Measurements from ENCODE around the gene GSKIP. TPM values are rescaled to one million over a fixed set of nuclear protein-coding genes. Genes with fewer than 3 reads are reported as not detected.

The GSKIP gene
- total and polyA plus RNA-seq, 7 donors, result 13.2 to 251 (median 30.7) TPM

GRCh38 chr14:96370528-96370927 is 7.2 kb downstream of the GSKIP start:
- no peaks in the 10 kb centered on the region for H3K27me3 ChIP-seq
- H3K4me1 ChIP-seq, result no peaks in the 10 kb centered on the region
- no peak for TF ChIP-seq CTCF (IDR thresholded peaks at IDR 0.05)
- DNase-seq, result no peak
- no peaks in the 10 kb centered on the region for H3K36me3 ChIP-seq
- no peaks in the 10 kb centered on the region for H3K9me3 ChIP-seq
- 90 to 96% methylated on average over 5 of the region's 5 CpGs for WGBS, 2 donors
- H3K4me3 ChIP-seq, result no peak overlapping the region
- no peak overlapping the region for H3K27ac ChIP-seq
- intact Hi-C loops (cut with DNase I), result no loop called here

- intact Hi-C loops (cut with DNase I), result no loop called here
- no peaks in the 10 kb centered on the region for H3K9me3 ChIP-seq
- H3K4me3 ChIP-seq, result no peak overlapping the region
- TF ChIP-seq CTCF (IDR thresholded peaks at IDR 0.05), result no peak
- TF ChIP-seq POLR2AphosphoS5 (IDR thresholded peaks at IDR 0.05), result no peak
- TF ChIP-seq POLR2A (IDR thresholded peaks at IDR 0.05), result no peak
- TF ChIP-seq EP300 (IDR thresholded peaks at IDR 0.05), result no peak
- no peaks in the 10 kb centered on the region for H3K27me3 ChIP-seq
- no peak for DNase-seq
- H3K27ac ChIP-seq, result no peak overlapping the region
- no peaks in the 10 kb centered on the region for H3K4me1 ChIP-seq
- WGBS, 2 donors, result 88 to 93% methylated on average over 3 of the region's 3 CpGs
- H3K36me3 ChIP-seq, result no peaks in the 10 kb centered on the region
Measured at GRCh38 chr14:96373538-96373937, 10.2 kb downstream of the GSKIP start.

GRCh38 chr14:96376093-96376492 is 12.8 kb downstream of the GSKIP start:
- DNase-seq, result no peak
- H3K4me1 ChIP-seq, result no peaks in the 10 kb centered on the region
- no peak overlapping the region for H3K27ac ChIP-seq
- H3K9me3 ChIP-seq, result no peaks in the 10 kb centered on the region
- H3K4me3 ChIP-seq, result no peak overlapping the region
- no peaks in the 10 kb centered on the region for H3K36me3 ChIP-seq
- TF ChIP-seq EP300 (IDR thresholded peaks at IDR 0.05) (no peak), POLR2AphosphoS5 (IDR thresholded peaks at IDR 0.05) (no peak), POLR2A (IDR thresholded peaks at IDR 0.05) (no peak), CTCF (IDR thresholded peaks at IDR 0.05) (no peak)
- intact Hi-C loops (cut with DNase I), result no loop called here
- 39 to 78% methylated on average over 3 of the region's 3 CpGs for WGBS, 2 donors
- H3K27me3 ChIP-seq, result no peaks in the 10 kb centered on the region

GRCh38 chr14:96380735-96381134 is 17.4 kb downstream of the GSKIP start:
- WGBS, 2 donors, result 79 to 91% methylated on average over 3 of the region's 3 CpGs
- no peaks in the 10 kb centered on the region for H3K4me1 ChIP-seq
- H3K36me3 ChIP-seq, result peaks cover 0 to 35% (median 6%) of the 10 kb centered on the region in 4 donors
- H3K27me3 ChIP-seq, result no peaks in the 10 kb centered on the region
- no peak for DNase-seq
- no peak overlapping the region for H3K4me3 ChIP-seq
- TF ChIP-seq CTCF (IDR thresholded peaks at IDR 0.05), result no peak
- TF ChIP-seq EP300 (IDR thresholded peaks at IDR 0.05), result no peak
- TF ChIP-seq POLR2AphosphoS5 (IDR thresholded peaks at IDR 0.05), result no peak
- TF ChIP-seq POLR2A (IDR thresholded peaks at IDR 0.05), result no peak
- intact Hi-C loops (cut with DNase I), result no loop called here
- H3K9me3 ChIP-seq, result no peaks in the 10 kb centered on the region
- no peak overlapping the region for H3K27ac ChIP-seq

GRCh38 chr14:96383445-96383844 is 20.1 kb downstream of the GSKIP start:
- H3K27ac ChIP-seq, result no peak overlapping the region
- no peak for TF ChIP-seq CTCF (IDR thresholded peaks at IDR 0.05)
- TF ChIP-seq POLR2AphosphoS5 (IDR thresholded peaks at IDR 0.05), result no peak
- TF ChIP-seq POLR2A (IDR thresholded peaks at IDR 0.05), result no peak
- no peak for TF ChIP-seq EP300 (IDR thresholded peaks at IDR 0.05)
- no peaks in the 10 kb centered on the region for H3K4me1 ChIP-seq
- no peaks in the 10 kb centered on the region for H3K27me3 ChIP-seq
- H3K4me3 ChIP-seq, result no peak overlapping the region
- peaks cover 0 to 43% (median 6%) of the 10 kb centered on the region in 4 donors for H3K36me3 ChIP-seq
- intact Hi-C loops (cut with DNase I), result no loop called here
- 72 to 90% methylated on average over 2 of the region's 2 CpGs for WGBS, 2 donors
- no peaks in the 10 kb centered on the region for H3K9me3 ChIP-seq
- DNase-seq, result no peak

All from sigmoid colon (tissue), 7 donors.